GF-D8 (cell line): ENCODE data around the gene C1orf74.
A peak's percentile ranks its signal among the peaks of the same experiment; 100 is the strongest.

ENCODE experiments used
- DNase-seq: peaks from one replicate; lab custom pipeline; 2025; lab: John Stamatoyannopoulos, UW

The C1orf74 gene

DNA sequence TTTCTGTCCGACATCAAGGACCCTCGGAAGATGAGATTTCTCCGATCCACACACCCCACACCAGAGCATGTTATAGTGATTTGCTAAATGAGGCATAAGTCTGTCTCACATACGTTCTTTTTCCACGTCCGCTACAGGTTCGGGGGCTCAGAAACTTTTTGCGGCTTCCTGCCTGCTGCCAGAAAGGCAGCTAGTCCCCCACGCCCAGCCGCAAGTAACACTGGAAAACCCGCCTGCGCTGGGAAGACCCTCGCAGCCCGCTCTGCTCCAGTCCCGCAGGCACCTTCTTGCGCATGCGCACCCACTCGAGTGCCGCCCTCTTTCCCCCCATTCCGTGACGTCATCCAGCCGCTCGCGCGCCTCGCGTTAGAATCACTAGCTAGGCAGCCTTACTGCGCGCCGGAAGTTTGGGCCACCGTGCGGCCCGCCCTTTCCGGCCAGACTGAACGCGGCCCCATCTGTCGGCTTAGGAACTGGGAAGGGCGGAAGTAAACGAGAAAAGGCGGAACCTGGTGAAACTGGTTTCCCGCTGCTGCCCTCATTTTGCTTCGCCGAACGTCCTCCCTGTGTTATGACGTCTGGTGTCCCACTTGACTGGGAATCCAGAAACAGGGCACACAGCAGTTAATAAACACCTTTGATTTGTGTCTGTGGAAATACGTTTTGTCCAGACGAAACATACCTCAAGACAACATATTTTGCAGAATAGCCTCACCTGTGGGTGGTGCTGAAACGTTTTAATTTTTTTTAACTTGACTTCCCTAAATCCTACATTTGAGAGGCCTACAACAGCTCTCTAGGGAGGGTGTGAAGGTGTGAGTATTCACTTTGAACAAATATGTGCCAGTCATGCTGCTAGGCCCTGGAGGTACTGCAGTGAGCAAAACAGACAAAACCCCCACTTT, at the start of gene C1orf74:
C1orf74 (minus strand) TSS at position 295 of the 905 bp plus-strand sequence. CDS start 925 bp downstream, outside the sequence.
- DNase-seq = peak; percentile 93

DNA sequence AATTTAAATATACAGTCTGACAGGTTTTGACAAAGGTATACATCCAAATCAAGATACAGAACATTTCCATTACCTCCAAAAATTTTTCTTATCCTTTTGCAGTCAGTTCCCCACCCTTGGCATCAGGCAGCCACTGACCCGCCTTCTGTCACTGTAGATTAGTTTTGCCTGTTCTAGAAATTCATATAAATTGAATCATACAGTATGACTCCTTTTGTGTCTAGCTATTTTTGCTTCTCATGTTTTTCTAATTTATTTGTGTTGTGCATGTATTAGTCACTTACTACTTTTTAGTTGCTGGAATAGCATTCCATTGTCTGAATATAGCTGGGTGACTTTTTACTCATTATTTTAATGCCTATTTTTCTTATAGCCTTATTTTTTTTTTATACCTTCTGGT, 47.3 kb upstream of the C1orf74 start:
- no peak for DNase-seq

DNA sequence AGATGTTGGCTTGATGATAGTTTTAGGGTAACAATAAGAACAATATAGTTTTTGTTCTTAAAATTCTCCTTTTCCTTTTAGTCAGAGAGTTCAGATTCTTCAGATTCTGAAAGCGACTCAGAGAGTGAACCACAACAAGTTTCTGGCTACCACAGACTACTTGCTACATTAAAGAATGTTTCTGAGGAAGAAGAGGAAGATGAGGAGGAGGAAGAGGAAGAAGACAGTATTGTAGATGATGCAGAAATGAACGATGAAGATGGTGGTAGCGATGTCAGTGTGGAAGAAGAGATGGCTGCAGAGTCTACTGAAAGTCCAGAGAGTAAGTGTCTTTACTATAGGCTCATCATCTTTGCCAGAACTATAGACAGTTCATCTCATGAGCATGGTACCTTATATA, 46.4 kb upstream of the C1orf74 start:
- DNase-seq = no peak

DNA sequence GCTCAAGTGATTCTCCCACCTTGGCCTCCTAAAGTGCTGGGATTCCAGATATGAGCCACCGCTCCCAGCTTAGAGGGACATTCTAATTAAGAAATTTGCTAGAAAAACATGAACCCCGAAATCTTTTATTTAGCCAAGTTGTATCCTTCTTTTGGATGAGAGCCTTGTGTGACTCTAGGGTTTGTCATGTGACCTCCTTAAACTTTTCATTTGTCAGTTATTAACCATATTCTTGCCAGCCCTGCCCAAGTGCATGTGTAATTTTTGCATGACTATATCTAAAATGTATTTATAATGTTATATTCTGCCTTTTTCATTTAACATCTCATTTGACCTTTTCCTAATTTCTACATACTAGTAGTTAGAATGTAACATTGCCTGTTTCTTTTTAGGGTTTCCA, 45.4 kb upstream of the C1orf74 start:
- DNase-seq = no peak

DNA sequence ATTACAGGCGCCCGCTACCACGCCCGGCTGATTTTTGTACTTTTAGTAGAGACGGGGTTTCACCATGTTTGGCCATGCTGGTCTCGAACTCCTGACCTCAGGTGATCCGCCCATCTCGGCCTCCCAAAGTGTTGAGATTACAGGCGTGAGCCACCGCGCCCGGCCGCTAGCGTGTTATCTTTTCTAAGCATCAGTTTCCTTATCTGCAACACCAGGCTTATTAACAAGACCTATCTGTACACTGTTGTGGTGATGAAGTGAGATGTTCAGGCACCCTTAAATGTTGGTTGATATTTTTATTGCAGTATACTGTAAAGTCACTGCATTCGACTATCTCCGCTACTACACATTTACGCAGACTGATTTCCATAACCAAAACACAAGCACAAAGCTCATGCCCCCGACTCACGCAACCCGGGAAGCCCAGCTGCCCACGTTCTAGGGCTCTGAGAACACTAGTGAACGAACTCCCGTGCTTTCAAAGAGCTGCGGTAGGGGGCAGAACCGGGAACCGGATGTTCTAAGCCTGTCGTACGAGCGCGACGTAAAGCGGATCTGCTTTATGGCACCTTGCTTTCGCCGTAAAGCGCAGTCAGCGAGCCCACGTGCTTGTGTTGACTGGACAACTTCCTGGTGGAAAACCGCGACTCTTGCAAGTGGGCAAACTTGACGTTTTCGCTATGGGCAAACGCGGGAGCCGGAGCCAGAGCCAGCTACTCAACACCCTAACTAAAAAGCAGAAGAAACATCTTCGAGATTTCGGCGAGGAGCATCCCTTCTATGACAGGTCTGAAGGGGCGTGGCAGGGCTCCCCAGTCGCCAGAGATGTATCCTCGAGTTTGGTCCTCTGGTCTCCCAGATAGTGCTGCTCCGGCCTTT, 43.3 kb upstream of the C1orf74 start, which contains the start of gene UTP25:
UTP25 (plus strand) TSS at position 589 of the 879 bp plus-strand sequence; CDS start at position 681, 92 bp downstream.
- DNase-seq = peak; percentile 91

DNA sequence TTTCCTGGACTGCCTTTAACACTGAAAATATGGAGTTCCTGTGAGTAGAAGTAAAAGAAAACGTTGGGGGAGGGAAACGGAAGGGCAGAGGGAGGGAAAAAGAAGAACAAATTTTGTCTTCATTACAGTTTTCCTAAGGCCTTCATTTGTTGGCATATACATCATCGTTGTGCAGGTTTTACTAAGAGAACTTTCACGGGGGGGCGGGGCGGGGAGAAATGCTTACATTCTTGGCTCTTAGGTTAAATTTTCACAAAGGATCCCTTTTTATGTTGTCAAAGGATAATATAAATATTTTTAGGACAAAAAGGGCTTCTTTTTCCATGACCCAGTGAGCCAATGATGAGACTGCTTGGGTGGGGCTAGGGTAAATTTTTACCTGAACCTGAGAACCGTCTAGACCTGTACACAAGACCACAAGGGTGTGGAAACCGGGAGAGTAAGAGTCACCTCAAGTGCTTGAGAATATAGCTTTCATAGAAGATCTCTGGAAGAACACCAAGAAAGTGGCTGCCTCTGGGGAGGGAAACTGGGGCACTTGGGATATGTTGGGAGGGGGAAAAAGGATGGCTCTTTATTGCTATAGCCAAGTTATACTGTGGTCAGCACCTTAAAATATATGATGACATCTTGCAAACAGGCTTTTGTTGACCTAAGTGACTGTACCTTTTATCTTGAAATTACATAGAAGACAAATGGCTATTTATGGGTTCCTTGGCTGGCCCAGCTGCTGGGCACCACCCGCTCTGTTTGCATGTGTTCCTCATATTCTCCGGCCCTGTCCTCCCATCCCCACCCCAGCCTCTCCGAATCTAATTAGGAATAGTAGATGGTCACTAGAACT, 41.5 kb upstream of the C1orf74 start:
- DNase-seq = no peak

DNA sequence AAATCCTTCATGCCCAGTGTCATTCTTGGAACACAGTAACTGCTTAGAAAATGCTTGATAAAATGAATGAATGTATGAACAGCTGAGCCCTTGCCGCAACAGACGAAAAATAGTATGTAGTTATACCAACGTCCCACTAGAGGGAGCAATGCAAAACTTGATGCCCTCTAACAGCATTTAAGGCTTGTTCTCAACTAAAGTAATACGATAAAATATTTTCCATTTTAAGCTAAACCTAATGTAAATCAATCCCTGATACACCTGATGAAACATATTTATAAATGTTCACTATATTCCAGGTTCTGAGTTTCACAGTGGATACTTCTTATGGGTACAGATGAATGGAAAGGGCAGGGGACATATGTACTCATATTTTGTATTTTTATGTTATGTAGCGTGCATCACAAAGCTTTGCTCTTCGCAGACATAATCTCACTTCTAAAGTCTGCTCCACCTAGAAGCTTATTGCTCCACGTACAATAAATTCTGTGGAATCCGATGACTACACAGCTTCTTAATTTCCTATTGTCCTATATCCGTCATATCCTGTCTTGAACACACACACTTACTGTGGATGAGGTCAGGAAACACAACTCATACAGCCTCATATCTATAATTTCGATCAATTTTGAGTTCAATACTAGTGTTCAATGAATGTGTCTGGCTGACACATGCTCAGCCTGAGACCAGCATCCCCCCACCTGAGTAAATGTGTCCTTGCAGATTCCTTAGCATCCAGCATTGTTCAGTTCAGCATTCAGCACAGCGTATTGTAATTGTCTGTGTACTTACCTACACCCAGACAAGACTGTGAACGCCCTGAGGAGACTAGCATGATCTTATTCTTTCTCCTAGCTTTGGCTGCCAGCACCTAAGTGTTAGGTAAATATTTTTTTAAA, 39.0 kb upstream of the C1orf74 start:
- no peak for DNase-seq

DNA sequence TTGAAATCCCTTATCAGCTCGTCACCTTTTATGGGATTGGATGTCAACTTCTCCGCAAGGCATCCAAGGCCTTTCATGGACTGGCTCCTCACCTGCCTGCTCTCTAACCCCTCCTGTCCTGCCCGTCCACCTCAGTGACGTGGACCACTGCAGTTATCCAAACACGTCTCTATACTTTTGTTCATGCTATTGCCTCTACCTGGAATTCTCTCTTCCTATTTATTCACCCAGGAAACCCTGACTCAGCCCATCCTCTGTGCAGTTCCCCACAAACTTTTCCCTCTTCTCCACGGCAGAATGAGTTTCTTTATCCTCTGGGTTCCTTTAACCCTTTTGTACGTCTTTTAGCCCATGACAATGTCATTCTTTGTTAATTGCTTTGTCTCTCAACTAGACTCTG, 38.3 kb upstream of the C1orf74 start:
- DNase-seq = no peak

DNA sequence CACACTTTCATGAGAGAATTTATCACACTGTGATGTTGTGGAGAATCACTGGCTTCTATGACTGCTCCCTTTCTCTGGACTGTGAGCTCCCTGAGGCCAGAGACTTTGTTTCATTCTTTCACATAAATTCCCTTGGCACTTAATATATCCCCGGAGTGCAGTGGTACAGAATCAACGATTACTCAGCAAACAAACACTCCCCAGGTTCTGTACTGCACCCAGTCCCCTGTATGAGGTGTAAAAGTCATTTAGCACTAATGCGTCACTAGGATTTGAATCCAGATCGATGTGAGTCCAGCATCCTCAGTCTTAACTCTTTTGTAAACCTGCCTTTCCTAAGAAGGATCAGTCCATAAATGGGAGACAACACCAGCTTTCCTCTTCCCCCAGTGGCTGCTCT, 36.6 kb upstream of the C1orf74 start:
- DNase-seq = no peak

DNA sequence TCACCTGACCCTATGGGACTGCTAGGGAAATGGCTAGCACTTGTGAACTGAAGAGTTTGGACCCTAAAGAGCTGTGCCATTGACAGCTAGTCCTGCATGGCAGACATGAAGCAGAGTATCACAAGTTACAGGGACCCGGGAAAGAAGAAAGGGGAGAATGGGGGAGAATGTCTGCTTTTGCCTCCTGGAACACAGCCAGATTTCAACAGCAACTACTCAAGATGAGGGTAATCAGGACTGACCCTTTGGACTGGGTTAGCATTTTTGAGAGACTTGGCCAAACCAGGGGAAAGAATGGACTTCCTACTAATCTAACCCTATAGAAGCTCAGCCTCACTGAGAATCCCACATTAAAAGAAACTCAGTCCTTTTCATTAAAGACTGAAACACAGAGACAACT, 34.7 kb upstream of the C1orf74 start:
- DNase-seq = no peak

DNA sequence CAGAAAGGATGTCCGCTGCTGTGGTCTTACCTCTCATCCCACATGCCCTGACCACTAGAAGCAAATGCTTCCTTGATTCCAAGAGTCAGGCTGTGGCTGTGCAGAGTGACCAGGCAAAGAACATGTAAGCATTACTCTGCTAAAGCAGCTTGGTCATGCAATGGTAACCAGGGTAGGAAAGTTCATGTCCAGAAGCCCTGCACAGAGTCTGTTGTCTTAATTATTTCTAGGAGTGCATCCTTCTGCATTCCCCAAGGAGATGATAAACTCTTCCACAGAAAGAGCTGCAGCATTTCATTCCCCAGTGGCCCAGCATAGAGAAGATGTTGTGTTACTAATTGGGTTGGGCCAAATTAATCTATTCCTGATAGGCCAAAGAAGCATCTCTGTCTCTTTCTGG, 33.3 kb upstream of the C1orf74 start:
- DNase-seq = no peak

DNA sequence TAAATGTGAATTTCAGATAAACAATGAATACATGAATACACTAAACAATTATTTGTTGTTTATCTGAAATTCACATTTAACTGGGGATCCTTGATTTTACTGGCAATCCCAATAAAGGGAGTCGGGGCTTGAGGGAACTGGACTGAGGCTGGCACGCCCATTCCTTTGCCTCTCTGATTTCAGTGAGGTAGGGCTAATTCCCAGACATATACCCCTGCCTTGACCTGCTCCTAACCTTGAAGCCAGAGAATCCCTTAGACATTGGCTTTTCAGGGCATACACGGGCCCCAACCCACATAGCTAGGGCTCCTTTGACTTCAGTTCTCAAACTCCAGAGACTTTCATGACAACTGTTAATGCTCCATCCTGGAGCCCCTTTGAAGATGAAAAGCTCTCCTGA, 32.6 kb upstream of the C1orf74 start:
- DNase-seq = no peak

DNA sequence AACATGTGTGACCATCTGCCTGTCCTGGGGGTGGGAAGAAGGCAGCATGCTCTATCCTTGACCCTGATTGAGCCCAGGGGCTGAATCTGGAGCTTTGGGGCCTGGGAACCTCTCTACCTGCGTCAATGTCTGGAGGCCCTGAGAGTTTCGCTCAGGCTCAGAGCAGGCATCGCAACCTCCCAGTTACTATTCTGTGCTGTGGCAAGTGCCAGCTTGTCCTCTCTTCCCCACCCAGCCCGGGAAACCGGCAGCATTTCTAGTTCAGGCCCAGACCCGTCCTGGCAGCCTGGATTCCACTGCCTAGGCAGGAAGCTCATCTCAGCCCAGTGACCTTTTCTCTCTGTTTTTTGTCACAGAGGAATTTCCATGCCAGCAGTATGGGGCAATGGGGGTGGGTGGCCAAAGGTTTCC, 31.6 kb upstream of the C1orf74 start:
- no peak for DNase-seq

DNA sequence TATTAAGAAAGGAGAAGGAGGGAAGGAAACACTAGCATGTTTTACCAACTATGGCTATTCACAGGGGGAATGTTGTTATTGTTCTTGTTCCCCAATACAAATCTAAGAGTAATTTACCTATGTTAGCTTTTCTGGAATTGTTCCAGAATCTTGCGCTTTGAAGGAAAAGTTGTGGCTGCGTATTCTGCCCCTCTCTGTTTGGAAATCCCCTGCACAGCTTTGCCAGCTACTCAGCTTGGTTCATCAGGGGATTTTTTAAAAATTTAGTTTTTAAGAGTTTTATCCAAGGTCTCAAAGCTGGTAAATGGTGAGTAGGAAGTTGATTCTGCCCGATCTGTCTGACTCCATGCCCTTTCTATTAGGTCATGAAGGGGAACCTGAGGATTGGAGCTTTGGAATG, 31.1 kb upstream of the C1orf74 start:
- no peak for DNase-seq

DNA sequence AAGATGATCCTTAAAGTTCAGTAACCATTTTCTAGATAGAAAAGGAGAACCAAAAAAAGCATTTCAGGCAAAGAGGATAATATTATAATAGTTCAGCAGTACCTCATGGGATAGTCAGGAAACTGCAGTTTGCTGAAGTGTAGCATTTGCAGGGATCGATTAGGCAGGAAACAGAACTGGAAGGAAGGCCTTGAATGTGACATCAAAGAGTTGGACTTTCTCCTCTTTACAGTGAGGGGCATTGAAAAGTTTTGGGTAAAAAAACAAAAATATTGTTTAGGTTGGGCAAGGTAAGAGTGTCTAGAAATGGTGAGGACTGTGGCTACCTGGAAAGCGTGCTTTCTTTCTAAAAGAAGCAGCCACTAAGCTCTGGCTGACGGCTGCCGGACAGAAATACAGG, 29.5 kb upstream of the C1orf74 start:
- DNase-seq = no peak

DNA sequence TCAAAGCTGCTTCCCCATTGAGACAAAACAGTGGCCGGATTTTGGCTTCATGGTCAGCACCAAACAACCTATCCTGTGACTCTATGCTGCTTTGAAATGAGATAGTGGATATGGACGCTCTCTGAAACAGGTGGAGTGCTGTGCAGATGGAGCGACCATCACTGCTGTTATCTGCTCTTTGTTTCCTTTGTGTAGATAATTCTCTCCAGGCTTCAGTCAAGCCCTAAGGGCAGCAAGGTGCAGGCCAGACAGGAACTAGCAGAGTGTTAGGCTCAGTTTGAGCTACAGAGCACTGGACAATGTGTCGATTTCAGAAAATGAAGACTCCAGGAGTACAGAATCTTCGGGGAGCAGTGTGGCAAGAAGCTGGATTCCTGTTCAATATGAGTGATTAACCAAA, 26.4 kb upstream of the C1orf74 start:
- DNase-seq = no peak

DNA sequence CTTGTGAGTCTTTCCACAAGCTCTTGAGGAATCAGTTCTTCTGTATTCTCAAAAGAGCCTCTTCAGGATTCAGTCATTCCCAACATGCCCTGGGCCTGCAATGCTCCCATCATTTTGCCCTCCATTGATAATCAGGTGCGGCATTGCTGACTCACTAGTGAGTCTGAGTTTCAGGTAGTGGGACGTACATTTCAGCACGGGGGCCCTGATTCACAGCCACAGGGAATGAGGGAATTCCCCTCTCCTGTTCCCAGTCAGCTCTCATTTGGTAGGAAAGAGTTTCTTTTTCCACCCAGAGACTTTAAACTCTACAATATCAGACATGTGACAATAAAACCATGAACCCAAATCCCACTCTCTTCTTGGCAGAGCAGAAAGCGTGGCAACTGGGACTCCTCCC, 25.3 kb upstream of the C1orf74 start:
- DNase-seq = no peak

DNA sequence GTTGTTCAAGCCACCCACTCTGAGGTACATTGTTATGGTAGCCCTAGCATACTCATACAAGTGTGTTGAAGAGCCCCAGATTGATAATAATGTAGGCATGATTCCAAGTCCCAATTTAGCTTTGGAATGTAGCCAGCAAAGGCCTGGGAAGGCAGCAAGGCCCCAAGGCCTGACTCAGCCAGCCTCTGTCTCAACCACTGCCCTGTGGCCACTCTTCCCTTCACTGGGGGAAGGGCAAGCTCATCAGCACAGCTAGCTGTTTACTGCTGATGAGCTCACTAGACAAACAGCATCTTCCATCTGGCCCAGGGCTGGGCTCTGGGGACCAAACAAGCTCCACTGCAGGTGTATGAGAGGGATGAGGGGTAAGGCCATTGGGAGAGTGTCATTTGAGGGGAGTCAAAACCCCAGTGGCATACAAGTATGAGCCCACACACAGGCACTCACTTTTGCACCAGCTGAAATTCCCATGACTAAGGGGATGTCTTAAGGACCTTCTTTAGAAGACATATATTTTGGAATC, 23.8 kb upstream of the C1orf74 start:
- DNase-seq = no peak

DNA sequence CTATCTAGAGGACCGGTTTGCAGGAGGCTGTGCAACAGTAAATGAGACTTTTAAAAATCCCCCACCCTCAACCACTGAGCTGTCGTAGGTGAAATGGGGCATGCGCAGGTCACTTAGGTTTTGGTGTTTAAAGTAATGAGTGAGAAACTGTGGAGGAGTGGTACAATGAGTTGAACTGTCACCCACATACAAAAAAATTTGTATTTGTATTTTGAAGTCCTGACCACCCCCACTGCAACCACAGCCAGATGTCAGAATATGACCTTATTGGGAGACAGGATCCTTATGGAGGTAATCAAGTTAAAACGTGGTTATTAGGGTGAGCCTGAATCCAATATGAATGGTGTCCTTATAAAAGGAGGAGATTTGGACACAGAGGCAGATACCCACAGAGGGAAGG, 23.1 kb upstream of the C1orf74 start:
- no peak for DNase-seq

DNA sequence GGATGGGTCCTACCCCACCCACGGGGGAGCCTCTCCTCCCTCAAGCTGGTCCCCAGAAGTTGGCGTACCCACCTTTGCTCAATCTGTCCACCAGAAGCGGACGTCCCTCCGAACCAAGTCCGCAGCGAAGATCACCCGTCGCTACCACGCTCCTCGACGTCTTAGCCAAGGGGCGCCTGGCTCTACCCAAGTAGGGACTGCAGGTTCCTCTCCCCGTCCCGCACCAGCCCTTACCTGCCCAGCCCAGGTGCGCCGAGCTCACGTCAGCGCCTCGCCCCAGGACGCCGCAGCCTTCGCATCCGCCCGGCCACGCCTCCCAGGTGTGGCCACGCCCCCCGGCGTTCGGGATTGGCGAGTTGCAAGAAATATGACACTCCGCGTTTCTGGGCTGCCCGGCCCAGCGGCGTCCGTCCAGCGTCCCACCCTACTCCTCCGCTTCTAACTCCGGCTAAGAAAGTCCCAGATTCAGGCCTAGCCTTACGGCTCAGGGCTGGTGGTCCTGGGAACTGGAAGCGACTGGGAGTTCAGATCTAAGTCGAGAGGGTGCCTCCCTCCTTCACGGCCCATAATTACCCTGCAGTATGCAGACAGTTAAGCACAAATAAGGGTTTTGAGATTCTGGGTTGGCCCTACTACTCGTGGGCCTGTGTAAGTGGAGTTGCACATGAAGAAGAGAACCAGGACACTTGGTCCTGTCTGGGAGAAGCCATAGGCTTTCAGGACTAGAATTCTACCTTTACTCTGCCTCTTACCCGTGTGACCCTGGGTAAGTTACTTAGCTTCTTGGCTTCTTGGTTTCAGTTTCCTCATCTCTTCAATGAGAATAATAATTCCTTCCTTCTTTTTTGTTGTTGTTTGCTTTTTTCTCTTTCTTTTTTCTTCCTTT, 21.8 kb upstream of the C1orf74 start, which contains the start of gene IRF6:
IRF6 (minus strand) TSS at position 268 of the 886 bp plus-strand sequence. CDS start 4,729 bp downstream, outside the sequence.
- DNase-seq = no peak
